GM18502 (cell line): ENCODE data around the gene ADAM33.

Experiments used
- ATAC-seq: cut with Tn5 transposase; IDR thresholded peaks from one replicate; pipeline ENCODE4 v1.9.1; 2021; ENCODE audit warnings: mild to moderate bottlenecking; ENCODE audit not compliant: unreplicated experiment, poor library complexity

The ADAM33 gene

GRCh38 chr20:3710703-3711483, 29.1 kb upstream of the ADAM33 start:
- no peak for ATAC-seq

- ATAC-seq: no peak
Measured at GRCh38 chr20:3710011-3710466, 28.2 kb upstream of the ADAM33 start.

GRCh38 chr20:3707508-3707899, 25.7 kb upstream of the ADAM33 start:
- no peak for ATAC-seq

DNA sequence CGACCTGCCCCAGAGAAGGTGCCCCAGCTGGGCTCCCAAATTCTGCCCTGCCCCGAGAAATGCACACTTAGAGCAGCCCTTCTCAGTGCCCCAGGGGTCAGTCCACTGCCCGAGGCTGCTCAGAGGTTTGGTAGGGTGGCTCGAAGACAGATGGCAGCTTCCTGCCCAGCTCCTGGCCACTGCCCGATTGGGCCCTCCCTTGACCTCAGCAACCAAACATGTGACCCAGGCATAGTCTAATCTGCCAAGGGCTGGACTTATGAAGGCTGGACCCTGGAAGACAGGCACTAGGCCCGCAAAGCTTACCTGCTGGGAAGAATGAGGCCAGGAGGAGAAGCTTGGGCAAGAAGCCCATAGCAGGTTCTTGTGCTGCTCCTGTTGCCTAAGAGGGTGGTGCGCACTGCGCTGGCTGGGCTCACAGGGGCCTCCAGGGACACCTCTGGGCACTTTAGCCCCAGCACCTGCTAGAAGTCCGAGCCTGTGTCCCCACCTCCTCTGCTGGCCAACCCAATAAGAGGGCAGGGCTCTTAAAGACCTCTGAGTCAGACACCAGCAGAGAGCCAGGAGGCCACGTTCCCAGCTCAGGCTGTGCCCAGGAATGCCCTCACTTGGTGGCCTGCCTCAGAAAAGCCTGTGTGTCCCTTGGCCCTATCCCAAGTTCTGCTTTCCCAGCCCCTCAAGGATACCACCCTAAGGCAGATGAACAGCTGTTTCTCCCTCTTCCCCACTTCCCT, 25.1 kb upstream of the ADAM33 start:
- ATAC-seq: no peak

DNA sequence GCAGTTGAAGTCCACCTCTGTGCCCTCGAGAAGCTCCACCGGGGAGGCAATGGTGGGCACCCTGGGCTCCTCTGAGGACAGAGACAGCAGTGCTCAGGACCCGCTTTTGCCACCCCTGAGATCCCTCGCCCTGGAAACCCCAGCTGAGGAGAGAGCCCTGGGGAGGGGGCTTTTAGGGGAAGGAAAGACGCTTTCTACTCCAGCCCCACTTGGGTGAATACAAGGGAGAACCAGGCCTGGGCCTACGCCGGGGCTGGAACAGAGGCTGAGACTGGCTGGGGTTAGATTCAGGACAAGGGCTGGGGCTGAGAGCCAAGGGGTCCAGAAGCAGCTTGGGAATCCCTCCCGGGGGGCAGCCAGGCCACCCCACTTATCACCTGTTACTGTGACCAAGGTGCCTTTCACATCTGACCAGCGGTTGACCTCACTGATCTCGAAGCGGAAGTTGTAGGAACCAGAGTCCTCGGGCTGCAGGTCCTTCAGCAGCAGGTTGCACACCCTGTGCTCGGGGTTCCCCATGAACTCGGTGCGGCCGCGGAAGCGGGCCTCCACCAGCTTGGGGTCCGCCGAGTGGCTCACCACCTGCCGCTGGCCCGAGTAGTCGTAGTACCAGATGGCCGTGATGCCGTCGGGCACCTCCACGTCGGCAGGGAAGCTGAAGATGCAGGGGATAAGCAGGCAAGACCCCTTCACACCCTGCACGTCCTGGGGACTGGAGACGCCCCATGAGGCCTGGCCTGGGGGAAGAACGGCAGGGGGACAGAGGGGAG, 24.3 kb upstream of the ADAM33 start:
- no peak for ATAC-seq

DNA sequence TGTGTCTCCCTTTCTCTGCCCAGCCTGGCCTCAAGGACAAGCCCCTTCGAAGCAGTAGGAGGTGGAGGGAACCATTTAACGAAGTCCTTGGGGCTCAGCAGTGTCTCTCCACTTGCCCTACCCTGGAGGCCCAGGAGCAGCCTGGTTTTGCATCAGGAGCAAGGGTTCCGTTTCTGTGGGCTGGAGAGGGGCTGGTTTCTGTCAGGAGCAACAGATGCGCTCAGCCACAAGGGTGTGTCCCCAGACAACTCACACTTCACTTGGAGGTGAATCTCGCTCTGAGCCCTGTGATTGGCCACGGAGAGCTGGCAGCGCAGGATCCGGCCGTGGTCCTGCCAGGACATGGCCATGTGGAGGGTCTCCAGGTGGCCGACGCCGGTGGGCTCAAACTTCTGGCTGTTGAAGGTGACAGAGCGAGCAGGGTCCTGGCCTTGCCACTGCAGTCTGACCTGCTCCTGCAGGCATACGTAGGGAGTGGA, 23.7 kb upstream of the ADAM33 start:
- ATAC-seq: no peak

GRCh38 chr20:3704087-3704486, 22.3 kb upstream of the ADAM33 start:
- no peak for ATAC-seq

DNA sequence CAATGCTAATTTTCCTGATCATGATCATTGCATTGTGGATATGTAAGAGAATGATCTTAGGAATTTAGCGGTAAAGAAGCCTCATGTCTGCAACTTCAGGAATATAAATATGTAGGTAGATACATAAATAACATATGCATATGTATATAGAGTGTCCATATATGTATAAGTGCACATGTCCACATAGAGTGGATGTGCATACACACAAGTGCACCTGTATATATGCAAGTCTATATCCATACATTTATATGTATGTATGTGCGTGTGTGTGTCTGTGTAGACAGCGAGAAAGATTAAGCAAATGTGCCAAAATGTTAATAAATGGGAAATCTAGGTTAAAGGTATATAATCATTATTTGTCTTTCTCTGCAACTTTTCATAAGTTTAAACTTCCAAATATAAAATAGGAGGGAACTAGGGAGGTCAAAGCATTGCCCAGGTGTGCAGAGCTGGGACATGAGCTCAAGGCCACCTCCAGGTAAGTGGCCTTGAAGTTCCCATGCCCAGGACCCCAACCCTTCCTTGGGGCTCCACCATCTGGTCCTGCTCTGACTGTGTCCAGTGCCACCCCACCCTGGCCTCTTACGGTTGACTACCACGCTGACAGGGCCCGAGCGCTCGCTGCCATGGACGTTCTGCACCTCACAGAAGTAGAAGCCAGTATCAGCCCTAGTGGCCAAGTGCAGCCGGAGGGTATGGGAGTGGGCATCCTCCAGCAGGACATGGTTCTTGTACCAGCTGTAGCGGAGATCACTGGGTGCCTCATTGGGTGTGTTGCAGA, 21.0 kb upstream of the ADAM33 start:
- no peak for ATAC-seq

DNA sequence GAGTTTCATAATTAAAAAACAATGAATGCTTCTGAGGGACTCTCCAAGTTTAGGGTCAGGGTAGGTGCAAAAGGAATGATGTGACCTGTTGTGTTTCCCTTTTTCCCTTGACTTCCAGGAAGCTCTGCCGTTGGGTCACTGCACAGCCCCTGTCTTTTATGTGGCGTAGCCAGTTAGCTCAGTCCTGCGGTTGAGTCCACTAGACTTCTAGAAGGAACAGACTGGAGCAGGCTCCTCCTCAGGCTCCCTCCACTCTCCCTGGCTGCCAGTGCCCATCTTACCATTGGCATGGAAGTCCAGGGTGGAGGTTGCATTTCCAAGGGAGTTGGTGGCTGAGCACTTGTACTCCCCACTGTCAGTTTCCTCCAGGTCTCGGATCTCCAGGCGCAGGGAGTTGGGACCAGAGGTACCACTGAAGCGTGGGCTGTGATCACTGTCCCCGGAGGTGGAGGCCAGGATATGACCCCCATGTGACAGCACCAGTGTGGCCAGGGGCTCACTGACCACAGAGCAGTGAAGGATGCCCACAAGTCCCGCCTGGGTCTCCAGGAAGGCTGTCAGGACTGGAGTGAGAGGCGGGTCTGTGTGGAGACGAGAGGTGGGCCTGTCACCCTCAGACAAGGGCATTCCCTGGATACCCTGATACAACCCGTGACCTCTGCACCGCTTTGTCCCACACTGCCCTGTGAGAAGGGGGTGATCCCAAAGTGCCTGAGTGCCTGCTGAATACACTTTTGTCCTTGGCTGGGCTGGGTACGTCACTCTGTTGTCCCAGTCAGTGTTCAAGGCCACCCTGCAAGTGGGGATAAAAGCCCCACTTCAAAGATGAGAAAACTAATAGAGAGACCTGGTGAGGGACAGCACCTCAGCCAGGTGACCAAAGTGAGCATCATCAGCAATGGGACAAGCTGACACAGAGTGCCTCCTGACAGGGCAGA, 19.5 kb upstream of the ADAM33 start:
- ATAC-seq: no peak

GRCh38 chr20:3699037-3699436, 17.2 kb upstream of the ADAM33 start:
- no peak for ATAC-seq

DNA sequence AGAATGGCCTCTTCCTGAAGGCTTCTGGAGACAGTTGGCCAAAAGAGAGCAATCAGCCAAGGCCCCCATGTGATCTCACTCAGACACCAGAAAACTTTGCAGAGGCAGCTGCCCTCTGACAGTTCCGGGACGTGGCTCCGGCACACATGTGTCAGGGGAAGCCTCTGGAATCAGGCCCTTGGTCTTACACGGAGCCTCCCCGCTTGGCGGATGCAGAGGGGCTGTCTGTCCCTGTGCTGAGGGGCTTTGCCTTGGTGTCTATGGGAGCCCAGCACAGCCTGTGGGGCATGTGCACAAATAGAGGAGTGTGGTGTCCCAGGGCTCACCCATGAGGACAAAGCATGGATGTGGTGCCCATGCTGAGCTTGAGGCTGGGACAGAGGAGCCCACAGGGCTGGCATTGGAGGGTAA, 16.8 kb upstream of the ADAM33 start:
- no peak for ATAC-seq

DNA sequence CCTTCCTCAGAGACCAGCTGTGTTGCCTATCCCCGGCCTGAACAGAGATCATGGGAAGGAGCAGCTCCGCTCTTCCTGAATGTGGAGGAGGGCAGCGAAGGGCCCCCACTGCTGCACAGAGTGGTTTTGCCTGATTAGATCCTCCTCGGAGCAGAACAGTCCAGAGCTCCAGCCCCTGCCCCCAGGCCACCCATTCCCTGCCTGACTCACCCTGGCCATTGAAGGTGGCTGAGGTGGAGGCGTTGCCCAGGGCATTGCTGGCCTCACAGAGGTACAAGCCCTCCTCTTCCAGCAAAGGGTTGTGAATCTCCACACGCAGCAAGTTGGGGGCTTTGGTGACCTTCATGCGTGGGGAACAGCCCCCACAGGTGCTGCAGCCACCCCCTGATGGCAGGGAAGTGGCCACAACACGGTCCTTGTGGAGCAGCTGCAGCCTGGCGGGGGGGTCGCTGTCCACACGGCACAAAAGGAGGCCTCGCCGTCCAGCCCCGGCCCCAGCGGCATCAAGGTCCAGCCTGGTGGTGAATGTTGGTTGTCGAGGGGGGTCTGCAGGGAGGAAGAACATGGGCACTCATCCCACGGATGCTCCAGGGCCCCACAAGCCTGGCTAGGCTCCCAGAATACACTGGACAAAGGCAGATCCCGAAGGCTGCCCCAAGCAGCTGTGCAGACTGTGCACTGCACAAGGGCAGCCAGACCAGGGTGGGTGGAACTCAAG, 15.9 kb upstream of the ADAM33 start:
- no peak for ATAC-seq

- no peak for ATAC-seq
Measured at GRCh38 chr20:3696745-3697587, 15.2 kb upstream of the ADAM33 start.

- no peak for ATAC-seq
Measured at GRCh38 chr20:3696200-3696599, 14.4 kb upstream of the ADAM33 start.

DNA sequence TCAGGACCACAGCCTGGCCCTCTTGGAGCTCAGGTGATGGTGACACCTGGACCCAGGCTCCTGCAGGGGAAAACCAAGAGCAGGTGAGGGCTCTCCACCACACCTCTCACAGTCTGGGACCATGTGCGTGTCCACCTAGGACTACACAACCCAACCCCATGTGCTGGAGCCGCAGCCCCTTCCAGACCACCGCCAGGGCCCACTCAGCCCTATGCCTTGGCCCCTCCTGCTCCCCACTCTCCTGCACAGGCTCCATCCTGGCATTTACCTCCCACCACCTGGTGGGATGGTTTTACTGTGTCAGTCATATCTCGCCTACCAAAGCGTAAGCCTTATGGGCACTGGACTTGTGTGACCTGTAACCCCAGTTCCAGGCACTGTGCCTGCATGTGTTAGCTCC, 13.1 kb upstream of the ADAM33 start:
- ATAC-seq: no peak

GRCh38 chr20:3693376-3693775, 11.6 kb upstream of the ADAM33 start:
- ATAC-seq: no peak

DNA sequence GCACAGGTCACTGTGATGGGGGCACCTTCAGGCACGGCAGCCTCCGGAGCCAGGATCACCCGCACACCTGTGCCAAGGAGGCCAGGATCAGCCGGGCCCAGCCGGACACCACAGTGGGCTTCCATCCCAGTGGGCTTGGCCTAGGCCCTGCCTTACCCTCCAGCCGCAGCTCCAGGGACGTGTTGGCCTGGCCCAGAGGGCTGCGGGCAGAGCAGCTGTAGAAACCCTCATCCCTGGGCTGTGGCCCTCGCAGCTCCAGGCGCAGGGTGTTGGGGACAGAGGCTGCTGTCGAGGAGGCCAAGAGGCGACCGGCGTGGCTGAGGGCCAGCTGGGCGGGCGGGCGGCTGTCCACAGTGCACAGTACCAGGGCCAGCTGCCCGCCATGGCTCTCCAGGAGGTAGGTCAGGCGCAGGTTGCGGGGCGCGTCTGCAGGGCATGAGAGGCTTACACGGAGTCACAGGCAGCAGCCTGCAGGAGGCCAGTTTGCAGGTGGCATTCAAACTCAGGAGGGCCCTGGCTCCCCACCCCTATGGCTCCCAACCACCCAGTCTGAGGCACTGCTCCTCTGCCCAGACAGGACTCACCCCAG, 11.0 kb upstream of the ADAM33 start:
- no peak for ATAC-seq
